ENCODE results near the gene CRYGN.

Gene CRYGN

DNA sequence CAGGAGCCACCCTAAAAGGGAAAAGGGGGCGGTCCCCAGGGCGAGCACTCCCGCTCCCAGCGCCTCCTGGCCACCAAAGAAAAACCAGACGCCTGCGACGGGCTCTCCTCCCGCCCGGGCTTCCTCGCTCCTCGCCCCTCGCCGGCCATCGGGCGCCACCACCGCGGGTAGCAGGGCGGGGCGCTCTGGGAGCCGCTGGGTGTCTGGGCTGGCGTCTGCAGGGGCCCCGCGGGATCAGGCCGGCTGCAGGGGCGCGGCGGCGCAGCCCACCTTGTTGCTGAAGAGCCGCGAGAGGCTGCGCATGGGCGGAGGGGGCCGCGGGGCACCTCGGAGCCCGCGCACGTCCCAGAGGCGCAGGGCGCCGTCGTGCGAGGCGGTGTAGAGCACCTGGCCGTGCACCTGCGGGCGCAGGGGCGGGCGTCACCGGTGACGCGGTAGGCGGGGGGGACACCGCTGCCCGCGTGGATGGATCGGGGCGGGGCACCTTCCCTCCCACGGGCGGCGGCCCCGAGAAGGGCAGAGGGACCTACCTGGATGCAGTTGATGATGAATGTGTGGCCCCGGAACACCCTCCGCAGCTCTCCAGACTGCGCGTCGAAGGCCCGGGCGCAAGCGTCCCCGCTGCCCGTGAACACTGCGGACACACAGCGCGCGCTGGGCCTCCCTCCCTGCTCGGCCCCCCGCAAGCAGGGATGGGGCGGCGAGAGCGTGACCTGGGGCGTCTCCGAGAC, 58.4 kb downstream of the CRYGN start:
- in situ Hi-C loops (cut with HindIII; ENCODE audit: low sequenced_read_pairs): no loop called here

DNA sequence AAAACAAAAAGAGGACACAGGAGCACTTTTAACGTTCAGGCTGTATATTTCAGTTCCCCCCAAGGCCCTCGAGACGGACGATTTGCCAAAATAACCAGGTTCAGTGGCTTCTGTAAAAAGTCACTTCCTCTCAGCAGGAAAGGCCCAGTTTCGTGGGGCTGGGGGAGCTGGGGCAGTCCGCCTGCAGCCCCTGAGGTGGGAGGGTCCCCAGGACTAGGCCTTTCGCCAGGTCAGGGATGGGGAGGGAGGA, 58.9 kb downstream of the CRYGN start:
- in situ Hi-C loops (cut with HindIII; ENCODE audit: low sequenced_read_pairs): no loop called here

- in situ Hi-C loops (cut with HindIII; ENCODE audit: low sequenced_read_pairs): no loop called here
These were observed 59.5 kb downstream of the CRYGN start for GRCh38 chr7:151380199-151381097.

DNA sequence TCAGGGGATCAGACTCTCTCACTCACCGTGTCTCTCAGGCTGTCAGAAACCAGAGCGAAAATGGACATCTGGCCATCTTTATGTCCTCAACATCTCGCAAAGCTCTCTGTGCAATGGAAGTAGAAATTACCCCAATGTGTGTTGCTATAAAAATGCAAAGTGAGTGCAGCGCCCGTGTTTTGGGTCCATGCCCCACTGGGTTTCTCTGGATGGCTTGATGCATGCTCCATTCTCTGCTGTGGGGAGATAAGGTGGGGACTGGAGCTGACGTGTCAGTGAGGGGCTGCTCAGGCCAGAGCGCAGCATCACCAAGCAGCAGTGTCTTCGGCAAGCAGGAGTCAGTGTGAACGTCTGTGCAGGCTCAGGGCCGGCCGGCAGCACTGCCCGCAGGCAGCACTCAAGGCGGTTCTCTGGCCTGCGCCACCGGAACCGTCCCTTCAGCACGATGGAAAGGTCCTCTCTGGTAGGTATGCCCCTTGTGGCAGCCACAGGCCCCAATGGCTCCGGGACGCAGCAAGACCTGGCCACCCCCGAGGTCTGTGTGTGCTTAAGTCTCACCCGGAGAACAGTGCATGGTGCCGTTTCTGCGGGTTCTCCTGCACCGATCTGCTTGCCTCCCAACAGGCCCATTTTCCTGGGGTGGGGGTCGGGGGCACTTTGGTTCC, 60.3 kb downstream of the CRYGN start:
- in situ Hi-C loops (cut with HindIII; ENCODE audit: low sequenced_read_pairs): no loop called here

DNA sequence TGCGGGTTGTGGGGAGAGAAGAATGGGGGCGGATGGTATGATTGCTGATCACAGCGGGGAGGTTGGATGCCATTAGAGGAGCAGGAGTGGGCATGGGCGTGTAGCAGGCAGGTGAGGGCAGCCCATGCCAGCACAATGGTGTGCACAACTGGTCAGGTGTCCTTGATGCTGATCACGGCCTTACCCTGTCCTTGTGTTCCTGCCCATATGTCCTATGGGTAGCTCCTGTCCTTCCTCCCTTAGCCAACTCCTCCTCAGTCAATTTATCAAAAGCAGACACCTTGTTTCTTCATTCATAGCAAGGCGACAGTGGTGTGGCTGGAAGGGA, 60.8 kb downstream of the CRYGN start:
- in situ Hi-C loops (cut with HindIII; ENCODE audit: low sequenced_read_pairs): no loop called here
